ENCODE data around the gene GATA5.

The GATA5 gene

DNA sequence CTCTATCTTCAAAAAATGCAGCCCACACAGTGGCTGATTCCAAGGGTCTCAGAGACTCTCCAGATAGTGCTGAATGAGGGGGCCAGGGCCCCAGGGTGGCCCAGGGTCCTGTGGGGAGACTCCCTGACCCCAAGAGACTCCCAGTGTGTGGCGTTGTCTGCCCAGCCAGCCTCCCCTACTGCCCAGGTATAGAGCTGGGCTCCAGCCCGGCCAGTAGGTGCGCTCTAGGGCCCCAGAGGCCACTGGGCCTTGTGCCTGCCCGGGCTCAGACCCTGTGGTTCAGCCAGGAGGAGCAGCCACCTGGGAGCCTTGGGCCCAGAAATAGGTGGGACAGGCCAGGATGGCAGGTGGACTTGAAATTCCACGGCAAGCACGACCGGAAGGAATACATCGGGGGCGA lies 30.3 kb upstream of the GATA5 start:
- Histone ChIP-seq H3K79me2 (ENCODE audit: insufficient read depth, low read length) (no peaks in the 10 kb centered on the region), H3K4me3 (ENCODE audit: low read depth, low read length, poor library complexity, severe bottlenecking) (no peak overlapping the region), H3K27ac (ENCODE audit: low read depth, low read length, poor library complexity, severe bottlenecking) (no peak overlapping the region), H3K36me3 (ENCODE audit: insufficient read depth, low read length) (no peaks in the 10 kb centered on the region), H4K20me1 (ENCODE audit: insufficient read depth, low read length) (no peaks in the 10 kb centered on the region), H2AFZ (ENCODE audit: low read length) (no peak overlapping the region), H3K9ac (ENCODE audit: low read length) (no peak overlapping the region), H3K9me2 (ENCODE audit: low read depth, low read length) (no peaks in the 10 kb centered on the region), H3K27me3 (ENCODE audit: insufficient read depth, low read length) (no peaks in the 10 kb centered on the region), H3F3A (ENCODE audit: insufficient read depth, low read length) (no peaks in the 10 kb centered on the region), H3K4me1 (ENCODE audit: insufficient read depth, low read length, severe bottlenecking) (no peaks in the 10 kb centered on the region), H3K9me3 (ENCODE audit: low read length) (no peaks in the 10 kb centered on the region), H3K4me2 (ENCODE audit: low read length) (no peak overlapping the region)
- TF ChIP-seq EZH2 (IDR thresholded peaks at IDR 0.05; ENCODE audit: borderline replicate concordance, low read length) = no peak
- TF ChIP-seq, protein P1, sequence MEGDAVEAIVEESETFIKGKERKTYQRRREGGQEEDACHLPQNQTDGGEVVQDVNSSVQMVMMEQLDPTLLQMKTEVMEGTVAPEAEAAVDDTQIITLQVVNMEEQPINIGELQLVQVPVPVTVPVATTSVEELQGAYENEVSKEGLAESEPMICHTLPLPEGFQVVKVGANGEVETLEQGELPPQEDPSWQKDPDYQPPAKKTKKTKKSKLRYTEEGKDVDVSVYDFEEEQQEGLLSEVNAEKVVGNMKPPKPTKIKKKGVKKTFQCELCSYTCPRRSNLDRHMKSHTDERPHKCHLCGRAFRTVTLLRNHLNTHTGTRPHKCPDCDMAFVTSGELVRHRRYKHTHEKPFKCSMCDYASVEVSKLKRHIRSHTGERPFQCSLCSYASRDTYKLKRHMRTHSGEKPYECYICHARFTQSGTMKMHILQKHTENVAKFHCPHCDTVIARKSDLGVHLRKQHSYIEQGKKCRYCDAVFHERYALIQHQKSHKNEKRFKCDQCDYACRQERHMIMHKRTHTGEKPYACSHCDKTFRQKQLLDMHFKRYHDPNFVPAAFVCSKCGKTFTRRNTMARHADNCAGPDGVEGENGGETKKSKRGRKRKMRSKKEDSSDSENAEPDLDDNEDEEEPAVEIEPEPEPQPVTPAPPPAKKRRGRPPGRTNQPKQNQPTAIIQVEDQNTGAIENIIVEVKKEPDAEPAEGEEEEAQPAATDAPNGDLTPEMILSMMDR (IDR thresholded peaks at IDR 0.05; ENCODE audit: low read length) = no peak

DNA sequence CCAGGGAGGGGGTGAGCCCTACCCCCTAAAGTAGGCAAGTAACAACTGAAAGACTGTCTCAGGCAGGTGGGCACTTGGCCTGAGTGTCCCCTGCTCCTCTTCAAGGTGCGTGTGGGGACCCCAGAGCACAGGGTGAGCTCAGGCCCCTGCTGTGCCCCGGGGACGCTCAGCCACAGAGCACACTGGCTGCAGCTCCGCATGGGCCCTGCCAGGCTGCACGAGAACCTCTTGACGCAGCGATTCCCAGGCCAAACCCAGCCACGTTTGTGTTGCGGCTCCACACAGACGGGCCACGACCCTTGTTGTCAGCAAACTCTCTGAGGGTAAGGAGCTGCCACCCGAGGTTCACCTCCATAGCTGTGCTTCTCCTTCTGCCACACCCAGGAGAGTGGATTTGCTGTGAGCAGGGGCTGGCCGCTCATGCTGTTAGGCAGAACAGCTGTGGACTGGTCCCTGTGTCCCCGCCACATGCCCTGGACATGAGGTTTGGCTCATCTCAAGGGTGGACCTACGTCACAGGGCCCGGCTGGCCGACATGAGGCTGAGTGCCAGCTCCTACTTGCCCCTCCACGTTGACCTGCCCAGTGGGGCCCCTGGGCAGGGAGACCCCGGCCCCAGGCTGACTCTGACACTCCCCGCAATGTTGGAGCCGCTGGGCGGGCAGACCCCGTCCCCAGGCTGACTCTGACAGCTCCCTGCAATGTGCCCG lies 29.7 kb upstream of the GATA5 start:
- H3K9ac ChIP-seq (ENCODE audit: low read length) = no peak overlapping the region
- no peaks in the 10 kb centered on the region for H3K36me3 ChIP-seq (ENCODE audit: insufficient read depth, low read length)
- no peaks in the 10 kb centered on the region for H3K27me3 ChIP-seq (ENCODE audit: insufficient read depth, low read length)
- H3F3A ChIP-seq (ENCODE audit: insufficient read depth, low read length) = no peaks in the 10 kb centered on the region
- no peaks in the 10 kb centered on the region for H4K20me1 ChIP-seq (ENCODE audit: insufficient read depth, low read length)
- no peak for TF ChIP-seq EZH2 (IDR thresholded peaks at IDR 0.05; ENCODE audit: borderline replicate concordance, low read length)
- TF ChIP-seq, protein P1 (IDR thresholded peaks at IDR 0.05; ENCODE audit: low read length) = no peak
- H3K4me1 ChIP-seq (ENCODE audit: insufficient read depth, low read length, severe bottlenecking) = no peaks in the 10 kb centered on the region
- no peak overlapping the region for H2AFZ ChIP-seq (ENCODE audit: low read length)
- H3K4me3 ChIP-seq (ENCODE audit: low read depth, low read length, poor library complexity, severe bottlenecking) = no peak overlapping the region
- no peak overlapping the region for H3K27ac ChIP-seq (ENCODE audit: low read depth, low read length, poor library complexity, severe bottlenecking)
- H3K9me3 ChIP-seq (ENCODE audit: low read length) = no peaks in the 10 kb centered on the region
- no peaks in the 10 kb centered on the region for H3K9me2 ChIP-seq (ENCODE audit: low read depth, low read length)
- H3K79me2 ChIP-seq (ENCODE audit: insufficient read depth, low read length) = no peaks in the 10 kb centered on the region
- H3K4me2 ChIP-seq (ENCODE audit: low read length) = no peak overlapping the region

DNA sequence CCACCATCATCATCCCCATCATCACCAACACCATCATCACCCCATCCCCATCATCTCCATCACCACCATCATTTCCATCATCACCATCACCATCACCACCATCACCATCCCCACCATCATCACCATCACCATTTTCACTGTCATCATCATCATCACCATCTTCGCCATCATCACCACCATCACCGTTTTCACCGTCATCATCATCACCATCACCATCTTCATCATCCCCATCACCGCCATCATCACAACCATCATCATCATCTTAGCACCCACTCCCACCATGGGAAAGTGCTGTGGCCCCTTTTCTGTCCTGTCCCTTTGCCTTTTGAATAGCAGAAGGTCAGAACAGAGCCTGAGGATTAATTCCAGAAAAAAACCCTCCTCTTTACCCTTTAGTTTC lies 28.5 kb upstream of the GATA5 start:
- H3K9ac ChIP-seq (ENCODE audit: low read length) = no peak overlapping the region
- H4K20me1 ChIP-seq (ENCODE audit: insufficient read depth, low read length) = no peaks in the 10 kb centered on the region
- no peak overlapping the region for H3K4me2 ChIP-seq (ENCODE audit: low read length)
- H3K79me2 ChIP-seq (ENCODE audit: insufficient read depth, low read length) = no peaks in the 10 kb centered on the region
- no peaks in the 10 kb centered on the region for H3K4me1 ChIP-seq (ENCODE audit: insufficient read depth, low read length, severe bottlenecking)
- no peaks in the 10 kb centered on the region for H3K36me3 ChIP-seq (ENCODE audit: insufficient read depth, low read length)
- H3K9me3 ChIP-seq (ENCODE audit: low read length) = no peaks in the 10 kb centered on the region
- no peak overlapping the region for H2AFZ ChIP-seq (ENCODE audit: low read length)
- H3K27me3 ChIP-seq (ENCODE audit: insufficient read depth, low read length) = no peaks in the 10 kb centered on the region
- no peaks in the 10 kb centered on the region for H3F3A ChIP-seq (ENCODE audit: insufficient read depth, low read length)
- H3K4me3 ChIP-seq (ENCODE audit: low read depth, low read length, poor library complexity, severe bottlenecking) = no peak overlapping the region
- no peaks in the 10 kb centered on the region for H3K9me2 ChIP-seq (ENCODE audit: low read depth, low read length)
- TF ChIP-seq, protein P1 (IDR thresholded peaks at IDR 0.05; ENCODE audit: low read length) = no peak
- TF ChIP-seq EZH2 (IDR thresholded peaks at IDR 0.05; ENCODE audit: borderline replicate concordance, low read length) = no peak
- H3K27ac ChIP-seq (ENCODE audit: low read depth, low read length, poor library complexity, severe bottlenecking) = no peak overlapping the region
